ENCODE measurements around the gene RERE.

Gene RERE

GRCh38 chr1:8664887-8665286 is 152.6 kb downstream of the RERE start:
- CTCF ChIA-PET, result interaction anchor here (0.6 kb wide), 4 partner anchors 62 to 634 kb away, joined by 3 to 5 read pairs (median 4); no protein-coding TSS in a partner anchor
- Histone ChIP-seq H3K4me1 (ENCODE audit: control insufficient read depth, insufficient read depth, low read length) (peaks cover 38% of the 10 kb centered on the region), H3K36me3 (ENCODE audit: control insufficient read depth in 2 of 2, insufficient read depth in 1 of 2, low read length in 2 of 2) (no peaks in the 10 kb centered on the region), H3K4me3 (ENCODE audit: low read depth, low read length) (no peak overlapping the region), H3K27ac (ENCODE audit: extremely low read depth, low read depth, low read length) (no peak overlapping the region), H3K9me3 (ENCODE audit: control insufficient read depth, insufficient read depth, low read depth, low read length) (no peaks in the 10 kb centered on the region)
- TF ChIP-seq, protein P1, sequence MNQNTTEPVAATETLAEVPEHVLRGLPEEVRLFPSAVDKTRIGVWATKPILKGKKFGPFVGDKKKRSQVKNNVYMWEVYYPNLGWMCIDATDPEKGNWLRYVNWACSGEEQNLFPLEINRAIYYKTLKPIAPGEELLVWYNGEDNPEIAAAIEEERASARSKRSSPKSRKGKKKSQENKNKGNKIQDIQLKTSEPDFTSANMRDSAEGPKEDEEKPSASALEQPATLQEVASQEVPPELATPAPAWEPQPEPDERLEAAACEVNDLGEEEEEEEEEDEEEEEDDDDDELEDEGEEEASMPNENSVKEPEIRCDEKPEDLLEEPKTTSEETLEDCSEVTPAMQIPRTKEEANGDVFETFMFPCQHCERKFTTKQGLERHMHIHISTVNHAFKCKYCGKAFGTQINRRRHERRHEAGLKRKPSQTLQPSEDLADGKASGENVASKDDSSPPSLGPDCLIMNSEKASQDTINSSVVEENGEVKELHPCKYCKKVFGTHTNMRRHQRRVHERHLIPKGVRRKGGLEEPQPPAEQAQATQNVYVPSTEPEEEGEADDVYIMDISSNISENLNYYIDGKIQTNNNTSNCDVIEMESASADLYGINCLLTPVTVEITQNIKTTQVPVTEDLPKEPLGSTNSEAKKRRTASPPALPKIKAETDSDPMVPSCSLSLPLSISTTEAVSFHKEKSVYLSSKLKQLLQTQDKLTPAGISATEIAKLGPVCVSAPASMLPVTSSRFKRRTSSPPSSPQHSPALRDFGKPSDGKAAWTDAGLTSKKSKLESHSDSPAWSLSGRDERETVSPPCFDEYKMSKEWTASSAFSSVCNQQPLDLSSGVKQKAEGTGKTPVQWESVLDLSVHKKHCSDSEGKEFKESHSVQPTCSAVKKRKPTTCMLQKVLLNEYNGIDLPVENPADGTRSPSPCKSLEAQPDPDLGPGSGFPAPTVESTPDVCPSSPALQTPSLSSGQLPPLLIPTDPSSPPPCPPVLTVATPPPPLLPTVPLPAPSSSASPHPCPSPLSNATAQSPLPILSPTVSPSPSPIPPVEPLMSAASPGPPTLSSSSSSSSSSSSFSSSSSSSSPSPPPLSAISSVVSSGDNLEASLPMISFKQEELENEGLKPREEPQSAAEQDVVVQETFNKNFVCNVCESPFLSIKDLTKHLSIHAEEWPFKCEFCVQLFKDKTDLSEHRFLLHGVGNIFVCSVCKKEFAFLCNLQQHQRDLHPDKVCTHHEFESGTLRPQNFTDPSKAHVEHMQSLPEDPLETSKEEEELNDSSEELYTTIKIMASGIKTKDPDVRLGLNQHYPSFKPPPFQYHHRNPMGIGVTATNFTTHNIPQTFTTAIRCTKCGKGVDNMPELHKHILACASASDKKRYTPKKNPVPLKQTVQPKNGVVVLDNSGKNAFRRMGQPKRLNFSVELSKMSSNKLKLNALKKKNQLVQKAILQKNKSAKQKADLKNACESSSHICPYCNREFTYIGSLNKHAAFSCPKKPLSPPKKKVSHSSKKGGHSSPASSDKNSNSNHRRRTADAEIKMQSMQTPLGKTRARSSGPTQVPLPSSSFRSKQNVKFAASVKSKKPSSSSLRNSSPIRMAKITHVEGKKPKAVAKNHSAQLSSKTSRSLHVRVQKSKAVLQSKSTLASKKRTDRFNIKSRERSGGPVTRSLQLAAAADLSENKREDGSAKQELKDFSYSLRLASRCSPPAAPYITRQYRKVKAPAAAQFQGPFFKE (tag by site-specific recombination; IDR thresholded peaks at IDR 0.05; ENCODE audit: borderline replicate concordance), result no peak
- TF ChIP-seq, protein P2, sequence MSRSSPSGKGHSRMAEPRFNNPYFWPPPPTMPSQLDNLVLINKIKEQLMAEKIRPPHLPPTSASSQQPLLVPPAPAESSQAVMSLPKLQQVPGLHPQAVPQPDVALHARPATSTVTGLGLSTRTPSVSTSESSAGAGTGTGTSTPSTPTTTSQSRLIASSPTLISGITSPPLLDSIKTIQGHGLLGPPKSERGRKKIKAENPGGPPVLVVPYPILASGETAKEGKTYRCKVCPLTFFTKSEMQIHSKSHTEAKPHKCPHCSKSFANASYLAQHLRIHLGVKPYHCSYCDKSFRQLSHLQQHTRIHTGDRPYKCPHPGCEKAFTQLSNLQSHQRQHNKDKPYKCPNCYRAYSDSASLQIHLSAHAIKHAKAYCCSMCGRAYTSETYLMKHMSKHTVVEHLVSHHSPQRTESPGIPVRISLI (tag by site-specific recombination; IDR thresholded peaks at IDR 0.05), result no peak
- TF ChIP-seq ZNF16 (tag by site-specific recombination; IDR thresholded peaks at IDR 0.05; ENCODE audit: low read depth), result no peak
- TF ChIP-seq MEIS1 (CRISPR knock-in tag; IDR thresholded peaks at IDR 0.05; ENCODE audit: borderline replicate concordance), result no peak
- TF ChIP-seq ZBTB1 (tag by site-specific recombination; IDR thresholded peaks at IDR 0.05), result no peak
- TF ChIP-seq ZNF596 (tag by site-specific recombination; IDR thresholded peaks at IDR 0.05), result no peak
- POLR2A ChIA-PET, result no interaction called here

- Histone ChIP-seq H3K4me3 (ENCODE audit: low read depth, low read length) (no peak overlapping the region), H3K9me3 (ENCODE audit: control insufficient read depth, insufficient read depth, low read depth, low read length) (no peaks in the 10 kb centered on the region), H3K27ac (ENCODE audit: extremely low read depth, low read depth, low read length) (no peak overlapping the region), H3K4me1 (ENCODE audit: control insufficient read depth, insufficient read depth, low read length) (peaks cover 32% of the 10 kb centered on the region), H3K36me3 (ENCODE audit: control insufficient read depth in 2 of 2, insufficient read depth in 1 of 2, low read length in 2 of 2) (no peaks in the 10 kb centered on the region)
- CTCF ChIA-PET, result interaction anchor here (0.6 to 2.9 kb wide), 3 partner anchors 7 to 648 kb away, joined by 3 to 14 read pairs (median 4); no protein-coding TSS in a partner anchor
- POLR2A ChIA-PET, result no interaction called here
- TF ChIP-seq WT1 (tag by site-specific recombination; IDR thresholded peaks at IDR 0.05) (no peak), ZNF513 (tag by site-specific recombination; IDR thresholded peaks at IDR 0.05) (no peak), ZNF623 (tag by site-specific recombination; IDR thresholded peaks at IDR 0.05) (no peak), ZNF510 (tag by site-specific recombination; IDR thresholded peaks at IDR 0.05; ENCODE audit: insufficient replicate concordance) (no peak), GLIS2 (tag by site-specific recombination; IDR thresholded peaks at IDR 0.05) (no peak), ZNF792 (tag by site-specific recombination; IDR thresholded peaks at IDR 0.05) (no peak), ZNF26 (tag by site-specific recombination; IDR thresholded peaks at IDR 0.05) (no peak), ZNF354C (tag by site-specific recombination; IDR thresholded peaks at IDR 0.05; ENCODE audit: borderline replicate concordance, low read depth) (no peak), ZBTB8A (tag by site-specific recombination; IDR thresholded peaks at IDR 0.05) (no peak)
Observed at GRCh38 chr1:8663915-8664329, 153.5 kb downstream of the RERE start.

Data from HEK293 (cell line).